CD4-positive, alpha-beta T cell (primary cell): ENCODE results near the gene PKNOX2. TPM values are rescaled to one million over a fixed set of nuclear protein-coding genes. Genes with fewer than 3 reads are reported as not detected.

ENCODE experiments used
- ATAC-seq: fragments of 200-7000 bp; cut with Tn5 transposase; one replicate; pipeline ENCODE4 v1.10.0; 2022; ENCODE audit warnings: mild to moderate bottlenecking; ENCODE audit not compliant: poor library complexity
- CTCF ChIA-PET: fragments of 350-600 bp; sonication (Branson Sonifier 250); formaldehyde crosslinking; loops from one replicate; lab custom pipeline; 2021; ENCODE audit warnings: antibody characterized with exemption, inconsistent platforms; lab: Charles Lee
- POLR2A ChIA-PET: fragments of 350-600 bp; sonication (Branson Sonifier 250); formaldehyde crosslinking; loops from one replicate; lab custom pipeline; 2021; ENCODE audit warnings: antibody characterized with exemption, inconsistent platforms; lab: Charles Lee
- DNase-seq, 14 experiments: peaks; one replicate each; pipeline ENCODE4 v3.0.0-alpha.2; 2013 to 2020; ENCODE audit warnings: mixed read lengths in 2 of 14
- H3K27ac ChIP-seq, 2 donors: one replicate each; pipeline versions ENCODE4 v1.5.1 to v1.7.0; 2013; ENCODE audit warnings: low read length in 2 of 2, low read depth in 1 of 2, mild to moderate bottlenecking in 1 of 2
- H3K27me3 ChIP-seq, 2 experiments: 1 replicate in 1 of 2; 2 replicates in 1 of 2; pipeline versions ENCODE4 v1.6.1 to v1.7.0; 2013; ENCODE audit warnings: low read length in 2 of 2, control low read depth in 1 of 2, mild to moderate bottlenecking in 1 of 2, moderate library complexity in 1 of 2; ENCODE audit not compliant: insufficient read depth in 2 of 2, control insufficient read depth in 1 of 2
- H3K36me3 ChIP-seq: one replicate; pipeline ENCODE4 v1.6.1; 2013; ENCODE audit warnings: low read length, control low read depth; ENCODE audit not compliant: insufficient read depth
- H3K4me1 ChIP-seq: one replicate; pipeline ENCODE4 v1.6.1; 2013; ENCODE audit warnings: low read length, control low read depth; ENCODE audit not compliant: insufficient read depth
- H3K4me3 ChIP-seq: one replicate; pipeline ENCODE4 v1.5.1; 2013; ENCODE audit warnings: mild to moderate bottlenecking, low read length, moderate library complexity
- H3K9me3 ChIP-seq, 2 experiments: 1 replicate in 1 of 2; 2 replicates in 1 of 2; pipeline versions ENCODE4 v1.6.1 to v1.7.0; 2013; ENCODE audit warnings: low read length in 2 of 2, mild to moderate bottlenecking in 2 of 2, control low read depth in 1 of 2, moderate library complexity in 1 of 2; ENCODE audit not compliant: control insufficient read depth in 1 of 2, insufficient read depth in 1 of 2
- H3K27ac Mint-ChIP-seq: one replicate; pipeline ENCODE4 v1.8.0; 2020; ENCODE audit warnings: mixed read lengths
- H3K27me3 Mint-ChIP-seq: one replicate; pipeline ENCODE4 v1.8.0; 2021; ENCODE audit warnings: mixed read lengths
- H3K36me3 Mint-ChIP-seq: one replicate; pipeline ENCODE4 v1.8.0; 2021; ENCODE audit warnings: low read depth, mixed read lengths
- H3K4me1 Mint-ChIP-seq: one replicate; pipeline ENCODE4 v1.8.0; 2021; ENCODE audit warnings: low read depth, mixed read lengths
- H3K4me3 Mint-ChIP-seq: one replicate; pipeline ENCODE4 v1.8.0; 2020; ENCODE audit warnings: mild to moderate bottlenecking, mixed read lengths
- H3K9me3 Mint-ChIP-seq: one replicate; pipeline ENCODE4 v1.8.0; 2020; ENCODE audit warnings: mixed read lengths
- intact Hi-C, 2 experiments: fragments of 100-400 bp; cut with DNase I in 1 of 2; cut with micrococcal nuclease in 1 of 2; formaldehyde crosslinking; loops; one replicate each; pipeline versions ENCODE4 v1.15.1 to v1.9.0; 2023 to 2025; cut with DNase I, micrococcal nuclease
- total RNA-seq, 174 experiments: library from RNA in 2 of 174; stranded (reverse) in 2 of 174; gene quantifications; one replicate each; pipeline ENCODE4 v1.2.3 and lab custom pipeline; 2021 to 2026
- TF ChIP-seq, protein P1 (sequence below): fragments of 200-600 bp; IDR thresholded peaks from one replicate; pipeline ENCODE4 v1.8.0; 2022; ENCODE audit warnings: antibody characterized with exemption, mild to moderate bottlenecking

The PKNOX2 gene
- total RNA-seq, 2 experiments from 2014 or later = not detected

DNA sequence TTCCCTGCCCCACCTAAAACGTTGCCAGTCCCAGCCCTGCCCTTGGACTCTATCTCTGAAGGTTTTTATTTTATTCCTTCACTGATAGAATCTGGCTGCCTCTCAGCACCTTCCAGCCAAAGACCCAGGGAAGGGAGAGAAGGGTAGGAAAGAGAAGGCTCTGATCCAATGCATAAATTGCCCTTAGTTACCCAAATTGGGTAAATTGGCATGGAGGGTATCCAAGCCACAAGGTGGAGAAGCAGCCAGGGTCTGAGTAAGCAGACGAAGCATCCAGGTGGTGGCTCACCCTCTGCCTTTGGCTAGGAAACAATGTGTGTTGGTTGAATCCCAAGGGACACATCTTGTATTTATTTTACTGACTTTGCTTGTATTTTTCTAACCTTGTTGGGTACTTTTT is 242.5 kb downstream of the PKNOX2 start:
- Histone ChIP-seq H3K27ac (no peak overlapping the region), H3K4me3 (no peak overlapping the region), H3K36me3 (no peaks in the 10 kb centered on the region), H3K4me1 (peaks cover 5% of the 10 kb centered on the region), H3K9me3 (peaks cover 0 to 6% of the 10 kb centered on the region in 2 experiments), H3K27me3 (peaks cover 19 to 28% of the 10 kb centered on the region in 2 experiments)
- Mint-ChIP-seq H3K27me3 (peaks cover 71% of the 10 kb centered on the region), H3K36me3 (no peaks in the 10 kb centered on the region), H3K27ac (no peak overlapping the region), H3K4me3 (no peak overlapping the region), H3K9me3 (no peaks in the 10 kb centered on the region), H3K4me1 (peaks cover 7% of the 10 kb centered on the region)
- ATAC-seq (no peak), DNase-seq (no peak)
- ChIA-PET POLR2A (no interaction called here), CTCF (no interaction called here)
- TF ChIP-seq, protein P1, sequence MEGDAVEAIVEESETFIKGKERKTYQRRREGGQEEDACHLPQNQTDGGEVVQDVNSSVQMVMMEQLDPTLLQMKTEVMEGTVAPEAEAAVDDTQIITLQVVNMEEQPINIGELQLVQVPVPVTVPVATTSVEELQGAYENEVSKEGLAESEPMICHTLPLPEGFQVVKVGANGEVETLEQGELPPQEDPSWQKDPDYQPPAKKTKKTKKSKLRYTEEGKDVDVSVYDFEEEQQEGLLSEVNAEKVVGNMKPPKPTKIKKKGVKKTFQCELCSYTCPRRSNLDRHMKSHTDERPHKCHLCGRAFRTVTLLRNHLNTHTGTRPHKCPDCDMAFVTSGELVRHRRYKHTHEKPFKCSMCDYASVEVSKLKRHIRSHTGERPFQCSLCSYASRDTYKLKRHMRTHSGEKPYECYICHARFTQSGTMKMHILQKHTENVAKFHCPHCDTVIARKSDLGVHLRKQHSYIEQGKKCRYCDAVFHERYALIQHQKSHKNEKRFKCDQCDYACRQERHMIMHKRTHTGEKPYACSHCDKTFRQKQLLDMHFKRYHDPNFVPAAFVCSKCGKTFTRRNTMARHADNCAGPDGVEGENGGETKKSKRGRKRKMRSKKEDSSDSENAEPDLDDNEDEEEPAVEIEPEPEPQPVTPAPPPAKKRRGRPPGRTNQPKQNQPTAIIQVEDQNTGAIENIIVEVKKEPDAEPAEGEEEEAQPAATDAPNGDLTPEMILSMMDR = no peak
- intact Hi-C loops = loop anchor here (5.0 to 10.0 kb wide), 2 partner anchors 445 to 452 kb away; partner anchors contain the start of gene CCDC15 (in 1 of the 2)

DNA sequence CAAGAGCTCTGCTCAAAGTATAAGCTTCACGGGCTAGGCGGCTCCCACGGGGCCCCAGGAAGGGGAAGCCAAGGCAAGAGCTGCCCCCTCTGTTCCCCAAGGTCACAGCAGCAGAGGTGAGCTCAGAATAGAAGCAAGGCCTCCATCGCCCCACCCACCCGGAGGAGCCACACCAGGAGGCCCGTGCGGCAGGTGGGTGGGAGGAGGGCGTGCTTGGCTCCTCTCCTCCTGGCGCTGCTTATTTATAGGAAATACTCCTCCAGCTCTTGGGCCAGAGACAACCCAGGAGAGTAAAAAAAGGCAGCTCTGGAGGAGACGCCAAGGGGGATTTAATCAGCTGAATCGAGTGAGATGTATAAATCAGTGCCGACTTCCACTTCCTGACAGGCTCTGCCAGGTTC is 243.8 kb downstream of the PKNOX2 start:
- H3K27me3 Mint-ChIP-seq = peaks cover 63% of the 10 kb centered on the region
- DNase-seq (no peak), ATAC-seq (no peak)
- Histone ChIP-seq H3K4me3 (no peak overlapping the region), H3K36me3 (no peaks in the 10 kb centered on the region), H3K4me1 (peaks cover 5% of the 10 kb centered on the region), H3K27me3 (peaks cover 14 to 28% of the 10 kb centered on the region in 2 experiments), H3K27ac (no peak overlapping the region), H3K9me3 (peaks cover 0 to 6% of the 10 kb centered on the region in 2 experiments)
- TF ChIP-seq, protein P1 = no peak
- H3K4me3 Mint-ChIP-seq = no peak overlapping the region
- intact Hi-C loops = loop anchor here (5.0 to 10.0 kb wide), 2 partner anchors 446 to 454 kb away; partner anchors contain the start of gene CCDC15 (in 1 of the 2)
- no peaks in the 10 kb centered on the region for H3K9me3 Mint-ChIP-seq
- CTCF ChIA-PET = no interaction called here
- H3K36me3 Mint-ChIP-seq = no peaks in the 10 kb centered on the region
- H3K4me1 Mint-ChIP-seq = peaks cover 7% of the 10 kb centered on the region
- POLR2A ChIA-PET = no interaction called here
- no peak overlapping the region for H3K27ac Mint-ChIP-seq

DNA sequence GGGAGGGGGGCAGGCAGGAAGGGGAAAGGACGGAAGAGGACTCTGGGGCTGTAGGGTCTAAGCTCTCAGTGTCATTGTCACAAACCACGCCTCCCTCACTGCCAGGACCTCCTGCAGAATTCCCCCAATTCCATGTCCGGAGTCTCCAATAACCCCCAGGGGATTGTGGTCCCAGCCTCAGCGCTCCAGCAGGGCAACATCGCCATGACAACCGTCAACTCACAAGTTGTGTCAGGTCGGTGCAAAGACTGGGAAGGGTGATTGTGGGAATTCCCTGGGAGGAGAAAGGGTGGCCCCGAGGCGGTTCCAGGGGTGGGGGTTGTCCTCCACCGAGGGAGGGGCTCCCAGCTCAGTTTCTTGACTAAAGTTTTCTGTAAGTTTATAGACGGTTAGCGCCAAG is 245.5 kb downstream of the PKNOX2 start:
- intact Hi-C loops = no loop called here
- no peak overlapping the region for H3K27ac ChIP-seq
- ATAC-seq (no peak), DNase-seq (no peak)
- no peaks in the 10 kb centered on the region for H3K36me3 ChIP-seq
- TF ChIP-seq, protein P1 = no peak
- H3K9me3 ChIP-seq = no peaks in the 10 kb centered on the region
- Mint-ChIP-seq H3K27ac (no peak overlapping the region), H3K27me3 (peaks cover 47% of the 10 kb centered on the region), H3K4me3 (no peak overlapping the region), H3K9me3 (no peaks in the 10 kb centered on the region), H3K4me1 (peaks cover 2% of the 10 kb centered on the region), H3K36me3 (no peaks in the 10 kb centered on the region)
- H3K27me3 ChIP-seq = peaks cover 11 to 26% of the 10 kb centered on the region in 2 experiments
- CTCF ChIA-PET = no interaction called here
- no peaks in the 10 kb centered on the region for H3K4me1 ChIP-seq
- POLR2A ChIA-PET = no interaction called here
- H3K4me3 ChIP-seq = no peak overlapping the region
